SK-N-MC (cell line): ENCODE results near the gene KCTD1.

ENCODE experiments used
- EZH2 ChIP-seq: fragments of 200-600 bp; sonication (generic); IDR thresholded peaks from one replicate; pipeline ENCODE4 v1.6.1; 2017; ENCODE audit warnings: antibody characterized with exemption
- POLR2AphosphoS5 ChIP-seq: IDR thresholded peaks from 2 replicates; pipeline ENCODE4 v1.6.1; 2012; ENCODE audit warnings: mild to moderate bottlenecking, low read depth, low read length, borderline replicate concordance

GRCh38 chr18:26538524-26538923 lies 9.8 kb downstream of the KCTD1 start:
- no peak for TF ChIP-seq EZH2
- TF ChIP-seq POLR2AphosphoS5 = no peak
